ENCODE results near the gene LPAR2.
"Not testable (repeated sequence)": the region's sequence is repeated elsewhere in the genome, so short reads cannot be mapped to it uniquely, and the experiment has no call there.

The LPAR2 gene

DNA sequence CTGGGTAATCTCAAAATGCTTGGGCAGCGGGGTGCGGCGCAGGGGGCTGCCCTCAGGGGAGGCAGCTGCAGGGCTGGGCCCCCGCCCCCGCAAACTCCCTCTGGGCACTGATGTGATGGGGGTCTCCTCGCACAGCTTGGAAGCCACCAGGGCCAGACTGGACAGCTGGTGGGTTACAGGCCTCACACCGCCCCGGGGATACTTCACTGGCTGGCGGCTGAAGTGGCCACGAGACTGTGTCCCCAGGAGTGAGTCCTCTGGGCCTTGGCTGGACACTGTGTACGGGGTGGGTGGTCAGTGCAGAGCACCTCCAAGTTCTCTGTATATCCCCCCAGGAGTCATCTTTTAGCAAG lies 2.0 kb upstream of the LPAR2 start:
- no peak for DNase-seq

DNA sequence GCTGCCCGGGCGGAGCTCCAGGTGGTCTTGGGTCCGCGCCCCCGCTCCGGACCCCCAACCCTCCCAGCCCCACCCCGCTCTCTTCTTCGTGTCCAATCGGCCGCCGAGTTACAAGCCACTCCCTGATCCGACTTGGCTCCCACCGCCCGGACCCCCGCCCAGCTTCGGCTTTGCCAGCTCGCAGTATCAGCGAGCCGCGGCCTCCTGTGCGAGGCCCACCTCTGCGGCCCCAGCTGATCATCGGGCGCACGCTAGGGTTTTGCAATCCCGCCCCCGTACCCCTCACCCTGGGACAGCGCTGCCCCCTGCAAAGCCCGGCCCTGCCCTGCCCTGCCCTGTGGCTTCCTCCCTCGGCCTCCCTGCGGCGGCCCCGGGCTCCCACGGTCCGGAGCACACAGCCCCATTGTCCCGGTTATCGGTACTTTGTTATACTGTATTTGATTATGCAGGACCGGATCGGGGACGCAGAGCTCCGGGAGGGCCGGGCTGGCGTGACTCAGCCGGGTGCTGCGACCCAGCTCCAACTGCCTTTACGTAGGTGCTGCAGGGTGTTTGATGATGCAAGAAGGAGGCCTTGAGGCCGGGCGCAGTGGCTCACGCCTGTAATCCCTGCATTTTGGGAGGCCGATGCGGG lies 598 bp upstream of the LPAR2 start:
- no peak for DNase-seq

DNA sequence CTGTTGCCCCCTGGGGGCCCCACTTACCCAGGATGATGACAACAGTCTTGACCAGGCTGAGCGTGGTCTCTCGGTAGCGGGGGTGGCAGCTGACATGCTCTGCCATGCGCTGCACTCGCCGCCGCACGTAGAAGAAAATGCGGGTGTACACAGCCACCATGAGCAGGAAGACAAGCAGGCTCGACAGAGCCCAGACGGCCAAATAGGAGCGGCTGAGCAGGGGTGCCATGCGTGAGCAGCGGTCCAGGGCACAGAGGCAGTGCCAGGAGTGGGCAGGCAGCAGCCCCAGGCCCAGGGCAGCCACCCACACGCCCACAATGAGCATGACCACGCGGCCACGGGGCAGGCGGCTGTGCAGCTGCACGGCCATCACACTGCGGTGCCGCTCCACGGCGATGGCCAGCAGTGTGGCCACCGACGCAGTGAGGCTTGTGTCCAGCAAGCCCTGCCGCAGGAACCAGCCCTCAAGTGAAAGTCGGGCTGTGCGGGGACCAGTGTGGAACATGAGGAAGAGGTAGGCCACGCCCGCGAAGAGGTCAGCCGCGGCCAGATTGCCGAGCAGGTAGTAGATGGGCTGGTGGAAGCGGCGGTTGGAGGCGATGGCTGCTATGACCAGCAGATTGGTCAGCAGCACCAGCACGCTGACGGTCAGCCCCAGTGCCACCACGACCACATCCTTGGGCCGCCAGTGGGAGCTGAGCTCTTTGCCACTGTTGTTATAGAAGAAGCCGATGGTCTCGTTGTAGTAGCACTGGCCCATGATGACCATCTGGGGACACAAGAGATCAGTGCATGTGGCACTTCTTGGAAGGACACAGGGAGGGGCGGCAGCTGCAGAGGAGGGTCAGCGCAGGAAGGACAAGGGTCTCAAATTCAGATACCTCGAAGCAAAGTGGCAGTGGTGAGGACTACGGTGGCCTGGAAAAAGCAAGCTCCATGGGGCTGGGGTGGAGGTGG lies 1.2 kb downstream of the LPAR2 start:
- no peak for DNase-seq

DNA sequence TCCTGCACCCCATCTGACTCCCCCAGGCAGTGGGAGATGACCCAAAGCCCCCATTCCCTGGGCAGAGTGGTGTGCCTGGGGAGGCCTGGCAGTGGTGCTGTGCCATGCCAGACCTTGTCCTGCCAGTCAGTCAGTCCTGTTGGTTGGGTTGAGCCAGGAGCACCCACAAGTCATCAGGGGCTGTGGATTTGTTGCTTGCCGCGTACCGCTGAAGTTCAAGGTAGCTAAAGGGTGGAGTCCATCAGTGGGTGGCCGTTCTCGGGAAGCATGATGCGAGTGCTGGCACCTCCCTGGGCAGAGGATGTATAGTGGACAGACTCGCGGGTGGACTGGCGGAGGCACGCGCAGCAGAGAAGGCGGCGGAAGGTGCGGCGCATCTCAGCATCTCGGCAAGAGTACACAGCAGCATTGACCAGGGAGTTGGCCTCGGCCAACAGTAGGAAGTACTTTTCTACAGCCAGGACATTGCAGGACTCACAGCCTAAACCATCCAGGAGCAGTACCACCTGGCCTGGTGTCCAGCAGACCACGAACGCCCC lies 3.9 kb downstream of the LPAR2 start:
- no peak for DNase-seq

DNA sequence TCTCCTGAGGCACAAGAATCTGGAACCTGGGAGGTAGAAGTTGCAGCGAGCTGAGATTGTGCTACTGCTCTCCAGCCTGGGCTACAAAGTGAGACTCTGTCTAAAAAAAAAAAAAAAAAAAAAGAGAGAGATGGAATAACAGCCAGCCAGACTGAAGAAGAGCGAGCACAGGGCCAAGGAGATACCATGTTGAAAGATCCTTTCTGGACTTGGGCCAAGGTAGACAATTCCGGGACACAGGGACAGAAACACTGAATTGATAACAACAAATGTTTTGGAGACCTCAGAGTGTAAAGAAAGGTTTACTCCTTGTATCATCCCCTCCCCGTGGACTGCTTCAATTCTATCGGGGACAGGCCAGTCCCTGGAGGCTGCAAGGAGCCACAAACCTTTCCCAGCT lies 4.6 kb downstream of the LPAR2 start:
- no peak for DNase-seq

DNA sequence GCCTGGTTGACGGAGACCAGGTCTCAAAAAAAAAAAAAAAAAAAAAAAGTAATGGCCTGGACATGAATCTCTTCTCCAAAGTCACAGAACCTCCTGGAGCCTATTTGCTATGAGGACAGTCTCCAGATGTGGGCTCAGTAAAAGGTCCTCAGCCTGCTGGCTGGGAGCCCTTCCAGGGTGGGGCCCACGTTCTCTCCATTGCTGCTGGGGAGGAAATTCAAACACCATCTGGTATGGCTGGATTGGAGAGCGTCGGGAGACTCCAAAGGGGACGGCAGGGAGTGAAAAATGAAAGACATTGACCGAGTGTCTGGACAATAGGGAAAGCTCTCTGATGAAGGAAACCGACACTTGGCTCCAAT lies 8.2 kb downstream of the LPAR2 start:
- no peak for DNase-seq

DNA sequence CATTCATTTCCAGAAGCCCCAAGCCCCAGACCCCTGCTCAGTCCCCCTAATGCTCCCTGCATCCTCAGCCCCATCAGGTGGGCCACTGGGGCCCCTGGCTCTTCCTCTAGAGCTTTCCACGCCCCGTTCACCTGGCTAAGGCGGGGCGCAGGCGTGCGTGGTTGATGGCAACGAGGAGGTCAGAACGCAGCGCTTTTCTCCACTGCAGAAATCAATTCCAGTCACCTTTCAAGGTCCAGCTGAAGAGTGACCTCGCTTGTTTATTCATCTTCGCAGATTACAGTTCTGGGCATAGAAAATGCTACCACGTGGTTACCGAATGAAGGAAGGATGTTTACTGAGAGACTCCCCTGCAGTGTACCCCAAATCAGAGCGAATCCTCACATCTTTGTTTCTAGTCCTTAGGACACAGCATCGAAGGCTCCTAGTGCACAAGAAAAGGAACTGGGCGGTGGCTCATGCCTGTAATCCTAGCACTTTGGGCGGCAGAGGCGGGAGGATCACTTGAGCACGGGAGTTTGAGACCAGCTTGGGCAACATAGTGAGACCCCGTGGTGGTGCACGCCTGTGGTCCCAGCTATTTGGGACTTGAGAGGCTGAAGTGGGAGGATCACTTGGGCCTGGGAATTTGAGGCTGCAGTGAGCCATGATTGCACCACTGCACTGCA lies 8.7 kb downstream of the LPAR2 start:
- no peak for DNase-seq

DNA sequence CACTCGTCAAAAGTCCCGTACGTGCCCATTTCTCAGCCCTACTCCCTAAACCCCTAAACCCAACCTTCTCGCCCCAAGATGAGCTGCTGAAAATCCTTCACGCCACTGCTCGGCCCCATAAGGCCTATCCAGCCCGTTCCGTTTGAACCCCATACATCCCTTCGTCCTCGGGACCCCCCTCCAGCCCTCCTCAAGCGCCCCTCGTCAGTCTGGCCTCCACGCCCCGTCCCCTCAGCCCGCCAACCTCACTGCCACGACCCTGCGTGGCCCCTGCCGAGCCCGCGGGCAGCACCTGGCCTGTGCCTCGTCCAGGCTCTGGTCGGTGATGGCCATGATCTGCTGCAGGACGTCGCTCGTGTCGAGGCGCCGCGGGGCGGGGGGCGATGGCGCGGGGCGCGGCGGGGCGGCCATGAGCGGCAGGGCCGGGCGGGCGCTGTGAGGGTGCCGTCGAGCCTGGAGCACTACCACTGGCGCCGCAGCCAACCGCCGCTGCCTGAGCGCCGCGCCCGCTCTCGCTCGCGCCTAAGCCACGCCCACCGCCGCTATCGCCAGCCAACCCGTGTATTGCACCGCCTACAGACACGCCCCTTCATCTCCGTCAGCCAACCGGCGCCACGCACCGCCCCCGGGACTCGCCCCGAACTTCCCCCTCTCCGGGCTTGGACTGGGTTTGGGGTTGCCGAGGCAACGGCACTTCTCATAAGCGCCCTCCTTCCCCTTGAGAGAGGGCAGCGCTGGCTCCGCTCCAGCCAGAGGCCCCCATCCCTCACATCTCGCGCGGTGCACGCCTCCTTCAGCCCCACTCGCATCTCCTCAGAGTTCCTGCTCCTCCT lies 9.6 kb downstream of the LPAR2 start, which contains the start of gene PBX4:
Gene PBX4, minus strand, starts transcription at position 469 of the 833 bp plus-strand sequence. Its CDS starts 58 bp downstream, at position 411.
- peak; percentile 81 for DNase-seq

DNA sequence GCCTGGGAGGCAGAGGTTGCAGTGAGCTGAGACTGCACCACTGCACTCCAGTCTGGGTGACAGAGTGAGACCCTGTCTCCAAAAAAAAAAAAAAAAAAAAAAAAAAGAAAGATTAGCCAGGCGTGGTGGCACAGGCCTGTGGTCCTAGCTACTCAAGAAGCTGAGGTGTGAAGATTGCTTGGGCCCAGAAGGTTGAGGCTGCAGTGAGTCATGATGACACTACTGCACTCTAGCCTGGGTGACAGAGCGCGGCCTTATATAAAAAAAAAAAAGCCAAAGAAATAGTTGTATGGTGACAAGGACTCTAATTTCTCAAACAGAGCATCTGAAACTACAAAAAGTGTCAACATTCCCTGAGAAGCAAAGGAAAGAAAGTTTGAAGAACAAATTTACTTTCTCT lies 12.9 kb downstream of the LPAR2 start:
- DNase-seq: no peak

DNA sequence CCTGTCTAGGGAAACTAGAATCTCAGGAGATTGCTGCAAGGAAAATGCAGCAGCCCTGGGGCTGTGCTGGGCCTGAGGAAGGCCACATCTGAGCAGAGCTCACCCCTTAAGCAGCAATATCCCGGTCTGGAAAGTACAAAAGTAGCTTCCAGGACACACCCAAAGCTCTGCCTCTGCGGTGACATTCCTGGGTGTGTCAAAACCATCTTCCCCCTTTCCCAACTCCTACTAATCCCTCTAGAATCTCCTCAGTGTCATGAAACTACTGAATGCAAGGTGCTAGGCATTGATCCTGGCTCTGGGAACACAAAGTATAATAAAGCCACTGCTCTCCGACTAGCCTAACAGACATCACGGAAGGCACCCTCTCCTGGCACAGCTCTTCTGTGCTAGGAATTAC lies 14.5 kb downstream of the LPAR2 start:
- no peak for DNase-seq

DNA sequence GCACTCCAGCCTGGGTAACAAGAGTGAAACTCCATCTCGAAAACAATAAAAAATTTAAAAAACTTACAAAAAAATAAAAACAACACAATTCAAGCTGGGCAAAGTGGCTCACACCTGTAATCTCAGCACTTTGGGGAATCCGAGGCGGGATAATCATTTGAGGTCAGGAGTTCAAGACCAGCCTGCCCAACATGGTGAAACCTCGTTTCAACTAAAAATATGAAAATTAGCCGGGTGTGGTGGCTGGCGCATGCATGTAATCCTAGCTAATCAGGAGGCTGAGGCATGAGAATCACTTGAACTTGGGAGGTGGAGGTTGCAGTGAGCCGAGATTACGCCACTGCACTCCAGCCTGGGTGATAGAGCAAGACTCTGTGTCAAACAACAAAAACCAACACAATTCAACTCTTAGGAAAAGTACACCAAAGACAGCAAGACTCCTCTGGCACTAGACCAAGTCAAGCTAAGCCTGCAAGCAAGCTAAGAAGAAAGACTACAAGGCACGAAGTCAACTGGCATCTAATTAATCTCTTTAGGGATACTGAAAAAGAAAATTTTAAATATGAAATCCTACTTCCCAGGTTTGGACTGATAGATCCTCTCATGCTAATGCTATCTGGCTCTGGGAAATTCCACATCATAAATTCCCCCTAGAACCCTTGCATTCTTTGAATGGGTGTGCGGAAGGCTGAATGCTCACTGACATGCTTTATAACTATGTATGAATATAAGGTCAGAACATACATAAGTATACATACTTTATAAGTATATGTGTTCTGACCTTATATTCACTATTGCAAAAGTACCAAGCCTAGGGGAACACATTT lies 17.4 kb downstream of the LPAR2 start:
- DNase-seq: no peak

DNA sequence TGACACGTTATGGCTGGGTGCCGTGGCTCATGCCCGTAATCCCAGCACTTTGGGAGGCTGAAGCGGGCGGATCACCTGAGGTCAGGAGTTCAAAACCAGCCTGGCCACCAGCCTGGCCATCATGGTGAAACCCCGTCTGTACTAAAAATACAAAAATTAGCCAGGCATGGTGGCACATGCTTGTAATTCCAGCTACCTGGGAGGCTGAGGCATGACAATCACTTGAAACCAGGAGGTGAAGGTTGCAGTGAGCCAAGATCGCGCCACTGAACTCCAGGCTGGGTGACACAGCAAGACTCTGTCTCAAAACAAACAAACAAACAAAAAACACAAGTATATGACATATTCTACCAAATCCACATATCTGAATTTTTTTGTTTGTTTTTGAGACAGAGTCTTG lies 21.3 kb downstream of the LPAR2 start:
- not testable (repeated sequence) for DNase-seq

DNA sequence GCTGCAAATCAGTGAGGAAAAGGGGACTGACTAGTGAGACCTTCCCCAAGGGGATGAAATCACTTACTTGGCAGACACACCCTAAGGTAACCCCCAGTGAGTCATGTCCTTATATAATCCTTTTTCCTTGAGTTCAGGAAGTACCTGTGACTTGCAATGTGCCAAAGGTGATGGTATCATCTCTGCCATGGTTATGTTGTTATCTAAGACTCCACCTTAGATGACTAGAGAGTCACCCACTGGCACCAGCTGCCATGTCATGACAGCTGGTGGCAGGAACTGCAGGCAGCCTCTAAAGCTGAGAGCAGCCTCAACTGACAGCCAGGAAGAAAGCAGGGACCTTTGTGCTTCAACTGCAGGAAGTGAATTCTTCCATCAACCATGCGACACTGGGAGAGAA lies 22.0 kb downstream of the LPAR2 start:
- no peak for DNase-seq

DNA sequence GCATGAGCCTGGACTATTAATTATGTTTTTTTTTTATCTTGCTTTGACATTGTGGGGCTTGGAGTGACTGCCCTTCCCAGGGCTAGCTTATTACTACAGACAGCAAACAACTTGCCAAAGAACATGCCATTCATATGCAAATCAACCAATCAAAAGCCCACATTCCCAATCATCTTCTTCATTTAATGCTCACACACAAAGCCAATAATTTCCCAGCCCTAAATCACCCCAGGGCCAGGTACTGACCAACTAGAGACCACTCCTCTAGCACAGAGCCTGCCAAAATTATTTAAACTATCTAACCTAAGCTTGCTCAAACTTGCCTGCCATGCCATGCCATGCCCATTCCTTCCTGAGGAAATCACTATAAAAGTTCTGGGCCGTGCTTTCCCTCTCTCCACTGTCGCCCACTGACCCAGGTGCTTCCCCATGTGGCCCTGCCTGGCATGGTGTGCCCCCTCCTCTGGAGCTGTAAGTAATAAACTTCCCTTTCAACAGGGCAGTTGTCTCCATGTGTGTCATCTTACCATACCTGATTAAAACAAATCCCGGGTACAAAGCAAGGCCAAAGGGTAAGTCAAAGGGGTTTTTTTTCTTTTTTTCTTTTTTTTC lies 25.2 kb downstream of the LPAR2 start:
- DNase-seq: no peak

DNA sequence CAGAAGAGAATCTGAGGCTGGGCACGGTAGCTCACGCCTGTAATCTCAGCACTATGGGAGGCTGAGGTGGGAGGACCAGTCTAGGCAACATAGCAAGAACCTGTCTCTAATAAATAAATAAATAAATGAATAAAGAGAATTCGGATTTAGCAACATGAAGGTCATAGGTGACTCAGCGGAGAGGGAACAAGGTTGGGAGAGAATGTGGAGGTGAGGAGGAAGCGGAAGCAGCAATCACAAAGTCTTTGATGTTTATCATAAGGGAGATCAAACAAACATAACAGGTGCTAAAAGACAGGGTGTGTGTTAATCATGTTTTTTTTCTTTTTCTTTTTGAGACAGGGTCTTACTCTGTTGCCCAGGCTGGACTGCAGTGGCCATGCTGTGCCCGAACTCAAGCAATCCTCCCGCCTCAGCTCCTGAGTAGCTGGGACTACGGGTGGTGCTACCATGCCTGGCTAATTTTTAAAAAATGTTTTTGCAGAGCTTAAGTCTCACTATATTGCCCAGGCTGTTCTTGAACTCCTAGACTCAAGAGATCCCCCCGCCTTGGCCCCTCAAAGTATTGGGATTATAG lies 25.8 kb downstream of the LPAR2 start:
- DNase-seq: no peak

DNA sequence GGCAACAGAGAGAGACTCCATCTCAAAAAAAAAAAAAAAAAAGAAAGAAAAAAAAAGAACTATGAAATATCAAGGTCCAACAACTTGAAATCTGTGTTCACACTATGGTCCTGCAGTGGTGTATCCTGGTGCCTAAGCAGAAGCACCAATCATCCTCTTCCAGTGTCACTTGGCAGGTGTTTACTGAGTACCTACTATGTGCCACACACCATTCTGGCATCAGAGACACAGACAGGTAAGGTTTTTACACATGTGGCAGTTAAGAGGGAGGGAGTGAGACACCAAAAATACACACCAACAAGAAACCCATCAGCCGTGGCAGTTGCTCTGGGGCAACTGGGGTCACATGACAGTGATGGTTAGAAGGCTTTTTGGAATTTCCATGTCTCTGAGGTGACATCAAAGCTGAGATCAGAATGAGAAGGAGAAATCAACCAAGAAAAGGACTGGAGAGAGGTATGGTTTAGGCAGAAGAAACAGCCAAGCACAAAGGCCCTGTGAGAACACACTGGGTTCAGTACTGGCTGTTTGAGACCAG lies 27.2 kb downstream of the LPAR2 start:
- no peak for DNase-seq

DNA sequence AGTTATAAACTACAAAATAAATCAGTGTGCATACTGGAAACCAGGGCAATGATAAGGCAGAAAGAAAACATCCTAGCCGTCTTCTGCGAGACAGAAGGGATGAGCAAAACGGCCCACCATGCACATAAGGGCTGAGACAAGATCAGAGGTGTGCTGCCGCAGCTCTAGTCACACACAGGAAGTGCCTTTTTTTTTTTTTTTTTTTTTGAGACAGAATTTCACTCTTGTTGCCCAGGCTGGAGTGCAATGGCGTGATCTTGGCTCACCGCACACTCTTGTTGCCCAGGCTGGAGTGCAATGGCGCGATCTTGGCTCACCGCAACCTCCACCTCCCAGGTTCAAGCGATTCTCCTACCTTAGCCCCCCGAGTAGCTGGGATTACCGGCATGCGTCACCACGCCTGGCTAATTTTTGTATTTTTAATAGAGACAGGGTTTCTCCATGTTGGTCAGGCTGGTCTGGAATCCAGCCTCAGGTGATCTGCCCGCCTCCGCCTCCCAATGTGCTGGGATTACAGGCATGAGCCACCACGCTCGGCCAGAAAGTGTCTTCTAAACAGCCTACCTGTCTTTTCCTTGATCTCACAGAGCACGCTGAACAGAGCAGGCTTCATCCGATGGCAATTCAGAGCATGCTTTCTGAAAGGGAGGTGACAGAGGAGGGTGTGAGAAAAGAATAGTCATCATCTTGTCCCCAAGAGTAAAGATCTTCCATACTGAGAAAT lies 29.1 kb downstream of the LPAR2 start:
- not testable (repeated sequence) for DNase-seq

DNA sequence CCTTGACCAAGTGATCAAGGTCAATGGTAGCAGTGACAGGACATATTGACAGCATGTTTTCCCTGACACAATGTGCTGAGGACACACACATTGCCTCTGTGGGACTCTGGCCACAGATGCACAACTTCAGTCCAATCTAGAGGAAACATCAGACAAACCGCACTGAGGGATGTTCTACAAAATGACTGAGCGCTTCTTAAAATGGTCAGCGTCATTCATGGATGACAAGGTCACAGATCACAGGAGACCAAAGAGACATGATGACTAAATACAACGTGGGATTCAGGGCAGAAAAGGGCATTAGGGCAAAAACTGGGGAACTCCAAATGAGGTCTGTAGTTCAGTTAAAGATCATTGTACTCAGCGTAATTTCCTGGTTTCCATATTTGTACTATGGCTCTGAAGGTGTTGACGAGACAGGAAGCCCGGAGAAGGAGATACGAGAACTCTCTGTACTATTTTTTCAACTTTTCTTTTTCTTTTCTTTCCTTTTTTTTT lies 30.2 kb downstream of the LPAR2 start:
- no peak for DNase-seq

DNA sequence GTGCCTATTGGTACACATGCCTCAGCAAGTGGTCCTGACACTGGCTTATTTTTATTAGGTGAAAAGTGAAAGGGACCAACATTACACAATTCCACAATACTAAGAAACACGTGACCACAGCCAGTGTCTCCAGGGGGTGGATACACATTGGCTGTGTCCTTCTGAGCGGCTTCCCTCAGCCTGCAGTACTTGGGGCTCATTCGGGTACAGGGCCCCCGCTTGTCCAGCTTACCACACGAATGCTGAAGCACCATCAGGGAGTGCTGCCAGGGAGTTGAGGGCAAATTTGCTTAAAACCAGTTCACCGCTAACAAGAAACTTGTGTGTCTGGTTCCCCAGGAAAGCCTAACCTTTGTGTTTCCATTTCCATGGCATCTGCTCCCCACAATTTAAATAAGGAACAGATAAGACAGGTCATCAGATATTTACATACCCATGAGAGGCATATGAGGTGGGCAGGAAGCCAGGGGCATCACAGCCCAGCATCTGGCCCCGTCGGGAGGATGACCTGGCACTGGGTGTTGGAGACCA lies 32.8 kb downstream of the LPAR2 start:
- no peak for DNase-seq
